Left forelimb (tissue), 1 donor: ENCODE results near the gene CYS1.
"Not testable (repeated sequence)": the region's sequence is repeated elsewhere in the genome, so short reads cannot be mapped to it uniquely, and the experiment has no call there.

ENCODE experiments used
- DNase-seq: peaks from one replicate; pipeline ENCODE4 v3.0.0-alpha.2; 2018; ENCODE audit warnings: low spot score

CYS1 gene

DNA sequence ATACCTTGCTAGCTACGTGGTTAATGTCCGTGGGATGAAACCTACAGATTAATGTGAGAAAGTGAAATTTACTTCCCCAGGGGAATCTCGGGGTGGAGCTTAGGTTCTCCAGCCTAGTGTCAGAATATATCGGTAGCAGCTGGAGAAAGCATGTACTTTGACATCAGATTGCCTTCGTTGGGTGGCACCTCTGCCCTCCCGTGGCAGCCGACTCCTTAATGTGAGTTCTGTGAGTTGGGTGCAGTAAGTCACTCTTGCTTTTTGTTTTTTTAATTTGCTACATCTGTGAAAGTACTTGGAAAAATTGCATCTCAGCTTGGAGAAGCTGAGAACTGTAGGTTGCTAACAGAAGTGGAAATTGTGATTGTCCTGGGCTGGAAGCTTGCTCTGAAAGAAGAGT lies 33.3 kb downstream of the CYS1 start:
- DNase-seq: no peak

DNA sequence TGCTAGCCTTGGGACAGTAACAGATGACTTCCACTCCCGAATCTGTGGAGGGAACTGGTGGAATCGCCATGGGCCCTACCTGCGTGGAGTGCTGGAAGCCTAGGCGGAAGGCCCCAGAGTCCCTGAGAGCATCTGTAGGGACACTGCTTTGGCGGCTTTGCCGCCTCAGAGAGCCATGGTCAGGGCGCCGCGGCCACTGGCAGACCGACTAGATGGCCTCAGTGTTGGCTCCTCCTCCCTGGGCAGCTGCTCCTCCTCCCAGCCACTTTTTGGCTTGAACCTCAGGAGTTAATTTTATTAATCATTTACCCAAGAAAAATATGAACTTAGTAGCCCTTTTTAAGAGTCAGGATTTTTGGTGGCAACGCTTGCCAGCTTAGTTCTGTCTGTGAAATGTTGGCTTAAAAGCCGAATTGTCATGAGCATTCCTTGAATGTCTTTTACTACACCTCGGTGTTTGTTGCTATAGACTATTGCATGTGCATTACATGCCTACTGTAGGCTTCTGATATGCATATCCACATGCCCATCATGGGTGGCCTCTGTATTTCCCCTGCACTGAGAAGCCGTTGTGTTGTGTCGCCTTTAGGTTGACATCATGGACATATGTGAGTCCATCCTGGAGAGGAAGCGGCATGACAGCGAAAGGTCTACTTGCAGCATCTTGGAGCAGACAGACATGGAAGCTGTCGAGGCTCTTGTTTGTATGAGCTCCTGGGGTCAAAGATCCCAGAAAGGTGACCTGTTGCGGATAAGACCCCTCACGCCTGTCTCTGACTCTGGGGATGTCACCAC lies 34.5 kb downstream of the CYS1 start:
- no peak for DNase-seq

DNA sequence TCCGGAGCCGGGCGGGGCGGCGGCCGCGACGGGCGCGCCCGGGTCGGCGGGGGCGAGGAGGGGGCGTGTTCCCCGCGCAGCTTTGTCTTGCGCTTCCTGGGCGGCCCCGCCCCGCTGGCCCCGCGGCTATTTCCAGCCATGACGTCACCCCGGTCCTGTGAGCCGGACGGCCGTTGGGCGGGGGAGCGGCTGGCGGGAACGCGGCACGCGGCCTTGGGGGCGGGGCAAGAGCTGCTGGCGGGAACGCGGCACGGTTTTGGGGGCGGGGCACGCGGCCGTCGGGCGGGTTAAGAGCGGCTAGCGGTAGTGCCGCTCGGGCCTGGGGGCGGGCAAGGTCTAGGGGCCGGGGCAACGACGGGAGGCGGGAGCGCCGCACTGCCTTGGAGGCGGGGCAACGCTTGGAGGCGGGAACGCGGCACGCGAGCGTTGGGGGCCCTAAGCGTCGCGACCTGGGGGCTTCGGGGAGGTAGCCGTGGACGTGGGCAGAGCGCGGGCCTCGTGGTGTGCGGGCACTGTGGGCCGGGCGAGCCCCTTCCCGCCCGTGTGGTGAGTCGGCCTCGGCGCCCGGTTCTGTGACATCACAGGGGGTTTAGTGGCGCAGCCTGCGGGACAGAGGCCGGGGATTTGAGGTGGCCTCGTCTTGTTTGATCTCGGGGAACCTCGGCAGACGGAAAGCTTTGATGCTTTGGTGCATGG lies 36.2 kb downstream of the CYS1 start:
- DNase-seq: peak; percentile 99

DNA sequence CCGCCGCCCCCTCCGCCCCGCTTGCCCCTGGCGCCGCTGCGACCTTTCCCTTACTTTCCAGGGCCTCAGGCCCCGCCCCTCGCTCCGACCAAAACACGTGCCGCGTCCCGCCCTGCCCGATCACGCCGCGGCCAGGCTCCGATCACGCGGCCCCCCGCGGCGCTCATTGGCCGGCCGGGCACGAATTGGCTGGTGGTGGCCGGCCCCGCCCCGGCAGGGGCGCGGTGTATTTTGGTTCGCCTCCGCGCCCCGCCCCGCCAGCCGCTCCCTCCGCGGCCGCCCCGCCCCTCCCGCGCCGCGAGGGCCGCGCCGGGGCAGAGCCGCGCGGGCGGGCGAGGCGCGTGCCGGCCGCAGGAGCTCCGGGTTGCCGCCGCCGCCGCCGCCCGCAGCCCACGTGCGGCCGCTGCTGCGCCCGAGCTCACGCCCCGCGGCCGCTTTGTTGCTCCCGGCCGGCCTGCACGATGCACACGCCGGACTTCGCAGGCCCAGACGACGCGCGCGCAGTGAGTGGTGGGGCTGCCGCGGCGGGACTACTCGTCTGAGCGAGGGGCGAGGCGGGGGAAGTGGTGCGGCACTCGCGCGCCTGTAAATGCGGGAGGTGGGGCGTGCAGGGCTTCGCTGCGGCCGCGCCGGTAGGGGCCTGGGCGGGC lies 36.8 kb downstream of the CYS1 start, which contains the start of gene KLF11:
Gene KLF11, plus strand, starts transcription at position 295 of the 650 bp plus-strand sequence. Its CDS starts 167 bp downstream, at position 462.
- DNase-seq: peak; percentile 93

DNA sequence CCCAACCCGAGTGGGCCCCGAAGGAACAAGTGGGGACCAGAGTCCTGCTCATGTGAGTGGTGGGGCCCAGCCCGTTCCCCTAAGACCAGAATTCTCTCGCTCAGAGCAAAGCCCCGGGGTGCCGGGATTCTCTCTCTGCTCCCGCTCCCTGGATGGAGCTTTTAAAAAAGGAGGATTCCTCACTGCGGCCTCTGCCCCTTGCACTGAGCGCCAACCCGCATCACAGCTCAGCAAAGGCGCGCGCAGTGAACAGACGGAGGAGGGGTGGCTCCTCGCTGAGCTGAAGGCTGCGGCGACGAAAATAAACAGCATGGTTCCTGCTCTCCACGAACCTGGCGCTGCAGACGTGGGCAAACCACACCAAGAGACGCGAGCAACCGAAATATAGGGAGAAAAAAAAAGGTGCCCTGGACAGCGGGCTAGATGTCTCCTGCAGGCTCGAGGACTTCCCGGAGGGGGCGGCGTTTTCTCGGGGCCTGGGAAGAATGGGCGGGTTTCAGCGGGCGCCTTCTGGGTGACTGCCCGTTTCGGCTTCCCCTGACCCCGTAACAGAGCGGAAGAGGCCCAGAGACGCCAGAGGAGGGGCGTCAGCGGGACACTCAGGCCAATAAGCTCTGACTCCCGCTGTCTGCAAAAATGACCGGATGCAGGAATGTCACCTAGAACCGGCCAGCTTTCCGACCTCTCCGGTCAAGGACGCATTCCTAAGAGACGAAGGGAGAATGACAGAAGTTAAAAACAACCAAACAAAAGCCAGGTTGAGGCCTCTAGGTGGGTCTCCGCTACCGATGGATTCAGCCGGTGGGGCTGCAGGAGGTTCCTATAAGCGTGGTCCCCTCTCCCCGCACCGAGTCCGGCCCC lies 37.7 kb downstream of the CYS1 start:
- DNase-seq: peak; percentile 83

DNA sequence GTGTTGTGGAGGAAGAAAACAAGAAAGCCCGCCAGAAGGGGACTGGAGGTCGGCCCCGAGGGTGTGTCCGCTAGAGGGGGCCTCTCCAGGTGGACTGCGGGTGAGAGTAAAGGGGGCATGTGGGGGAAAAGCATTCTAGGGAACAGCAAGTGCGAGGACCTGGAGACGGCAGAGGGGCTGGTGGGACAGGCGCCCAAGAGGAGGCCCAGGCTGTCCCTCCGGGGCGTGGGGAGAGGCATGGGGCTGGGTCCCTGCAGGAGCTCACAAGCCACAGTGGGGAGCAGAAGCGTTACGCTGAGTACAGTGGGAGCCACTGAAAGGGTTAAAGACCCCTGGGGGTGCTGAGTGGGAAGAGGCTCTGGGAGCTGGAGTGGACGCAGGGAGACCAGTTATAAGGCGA lies 38.5 kb downstream of the CYS1 start:
- DNase-seq: no peak

DNA sequence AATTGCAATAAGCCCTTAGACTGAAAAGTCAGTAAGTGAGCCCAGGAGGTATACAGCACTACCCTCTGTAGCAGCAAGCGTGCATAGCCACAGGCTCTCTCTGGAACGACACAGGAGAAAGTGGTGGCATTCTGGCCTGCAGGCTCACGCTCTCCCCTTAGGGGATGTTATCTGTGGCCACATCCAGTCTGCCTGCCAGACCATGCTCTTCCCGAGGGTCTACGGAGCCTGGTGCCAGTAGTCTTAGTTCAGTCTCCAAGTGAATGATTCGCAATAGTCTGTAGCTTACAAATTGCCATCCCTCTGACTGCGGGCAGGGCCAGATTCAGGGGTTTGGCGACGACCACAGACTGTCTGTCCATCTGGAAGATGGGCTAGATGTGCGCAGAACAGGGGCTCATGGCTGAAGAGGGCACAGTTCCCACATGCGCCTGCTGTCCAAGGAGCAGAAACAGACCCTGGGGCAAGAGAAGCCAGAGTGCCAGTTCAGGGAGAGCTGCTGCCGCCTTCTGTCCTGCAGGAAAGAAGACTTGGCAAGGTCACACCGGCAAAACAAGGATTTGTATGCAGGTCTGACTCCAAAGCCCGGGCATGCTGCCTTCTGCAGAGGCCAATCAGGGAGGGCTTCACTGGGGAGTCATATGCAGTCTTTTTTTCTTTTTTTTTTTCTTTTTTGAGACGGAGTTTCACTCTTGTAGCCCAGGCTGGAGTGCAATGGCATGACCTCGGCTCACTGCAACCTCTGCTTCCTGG lies 40.4 kb downstream of the CYS1 start:
- no peak for DNase-seq

DNA sequence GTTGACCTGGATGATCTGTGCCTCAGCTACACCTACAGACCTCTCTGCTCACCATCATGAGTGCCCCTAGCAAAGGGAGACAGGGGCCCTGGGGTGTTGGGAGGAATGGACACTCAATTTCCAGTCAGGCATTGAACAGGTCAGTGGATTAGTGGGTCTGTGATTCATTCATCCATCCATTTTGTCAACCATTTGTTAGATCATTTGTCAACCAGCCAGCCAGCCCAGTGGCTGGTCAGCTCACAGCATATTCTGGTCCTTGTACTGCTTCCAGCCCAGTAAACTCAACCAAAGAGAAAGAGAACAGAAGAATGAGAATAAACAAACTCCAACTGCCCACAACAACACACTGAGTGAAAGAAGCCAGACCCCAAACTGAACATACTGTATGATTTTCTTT lies 41.5 kb downstream of the CYS1 start:
- DNase-seq: no peak

DNA sequence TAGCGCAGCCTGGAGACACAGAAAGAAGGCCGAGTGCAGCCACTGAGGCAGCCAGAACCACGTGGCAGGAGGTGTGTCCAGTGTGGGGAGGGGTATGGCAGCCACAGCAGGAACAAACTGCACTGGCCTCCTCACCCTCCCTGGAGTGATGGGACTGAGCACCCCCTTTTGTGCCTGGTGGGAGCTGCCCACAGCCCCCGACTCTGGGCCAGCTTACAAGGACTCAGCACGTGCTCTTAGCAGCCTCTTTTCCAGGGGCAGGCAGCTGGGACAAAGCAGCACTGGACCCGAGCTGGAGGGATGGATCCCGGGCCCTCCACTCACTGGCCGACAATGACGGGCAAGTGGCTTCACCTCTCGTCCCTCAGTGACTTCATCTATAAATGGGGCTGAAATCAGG lies 42.1 kb downstream of the CYS1 start:
- no peak for DNase-seq

DNA sequence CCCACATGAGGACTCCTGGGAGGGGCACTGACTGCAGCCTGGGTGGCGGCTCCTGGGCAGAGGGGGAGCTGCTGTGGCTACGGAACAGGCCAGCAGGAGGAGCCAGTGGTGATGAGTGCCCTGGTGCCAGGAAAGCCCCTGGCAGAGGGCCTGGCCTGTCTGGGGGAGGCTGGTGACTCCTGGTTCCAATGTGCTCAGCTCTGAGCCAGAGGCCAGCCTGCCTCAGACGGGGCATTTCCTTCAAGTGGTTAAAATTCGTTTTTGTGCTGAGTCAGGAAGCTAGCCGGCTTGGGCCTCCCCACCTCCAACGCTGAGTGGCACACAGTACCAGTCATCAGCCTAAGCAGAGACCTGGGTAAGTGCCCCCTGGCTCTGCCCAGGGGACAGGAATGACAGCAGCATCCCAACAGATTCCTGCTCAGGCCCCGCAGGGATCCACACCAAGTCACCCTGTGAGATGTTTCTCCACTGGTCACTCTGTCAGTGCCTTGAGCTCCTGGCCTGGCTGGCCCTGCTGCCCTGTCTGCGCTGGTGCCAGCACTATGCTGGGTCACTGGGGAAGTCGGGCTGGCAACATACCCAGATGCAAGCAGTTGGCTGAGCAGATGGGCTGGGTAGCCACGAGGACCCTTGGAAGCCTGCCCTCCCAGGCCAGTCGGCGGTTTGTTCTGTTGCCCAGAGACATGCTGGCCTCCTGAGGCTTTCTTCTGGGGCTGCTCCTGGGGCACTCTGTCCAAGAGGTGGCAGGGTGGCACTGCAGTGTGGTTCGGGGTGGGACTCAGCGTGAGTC lies 43.9 kb downstream of the CYS1 start:
- DNase-seq: no peak

DNA sequence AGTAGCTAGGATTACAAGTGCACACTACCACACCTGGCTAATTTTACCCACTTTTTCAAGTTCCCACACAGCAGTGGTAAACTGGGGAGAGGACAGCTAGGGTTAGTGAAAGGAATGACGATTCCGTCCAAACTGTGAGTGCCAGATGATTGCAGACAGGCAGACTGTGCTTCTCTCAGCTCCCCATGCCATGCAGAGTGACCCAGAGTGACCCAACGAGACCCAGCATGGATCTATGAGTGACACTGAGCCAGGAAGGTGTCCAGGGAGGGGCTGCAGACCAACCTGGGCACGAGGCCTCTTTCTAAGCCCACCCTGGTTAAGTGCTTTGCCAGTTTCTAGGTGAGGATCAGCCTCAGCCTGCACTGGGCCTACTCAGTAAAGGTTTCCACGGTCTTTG lies 44.6 kb downstream of the CYS1 start:
- DNase-seq: no peak

DNA sequence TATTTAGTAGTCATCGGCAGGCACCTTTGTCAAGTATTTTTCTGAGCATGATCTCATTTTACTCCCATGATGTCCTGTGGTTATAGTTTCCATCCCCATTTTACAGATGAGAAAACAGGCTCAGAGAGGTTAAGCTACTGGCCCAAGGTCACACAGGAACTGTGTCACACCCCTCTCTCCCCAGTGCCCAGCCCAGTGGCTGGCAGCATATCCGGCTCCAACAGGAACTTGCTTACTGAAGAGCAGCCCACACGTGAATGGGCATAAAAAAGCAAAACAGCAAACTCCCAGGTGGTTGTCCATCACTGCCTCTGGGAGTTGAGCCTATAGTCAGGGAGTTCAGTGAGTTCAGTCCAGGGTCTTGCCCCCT lies 45.2 kb downstream of the CYS1 start:
- no peak for DNase-seq

DNA sequence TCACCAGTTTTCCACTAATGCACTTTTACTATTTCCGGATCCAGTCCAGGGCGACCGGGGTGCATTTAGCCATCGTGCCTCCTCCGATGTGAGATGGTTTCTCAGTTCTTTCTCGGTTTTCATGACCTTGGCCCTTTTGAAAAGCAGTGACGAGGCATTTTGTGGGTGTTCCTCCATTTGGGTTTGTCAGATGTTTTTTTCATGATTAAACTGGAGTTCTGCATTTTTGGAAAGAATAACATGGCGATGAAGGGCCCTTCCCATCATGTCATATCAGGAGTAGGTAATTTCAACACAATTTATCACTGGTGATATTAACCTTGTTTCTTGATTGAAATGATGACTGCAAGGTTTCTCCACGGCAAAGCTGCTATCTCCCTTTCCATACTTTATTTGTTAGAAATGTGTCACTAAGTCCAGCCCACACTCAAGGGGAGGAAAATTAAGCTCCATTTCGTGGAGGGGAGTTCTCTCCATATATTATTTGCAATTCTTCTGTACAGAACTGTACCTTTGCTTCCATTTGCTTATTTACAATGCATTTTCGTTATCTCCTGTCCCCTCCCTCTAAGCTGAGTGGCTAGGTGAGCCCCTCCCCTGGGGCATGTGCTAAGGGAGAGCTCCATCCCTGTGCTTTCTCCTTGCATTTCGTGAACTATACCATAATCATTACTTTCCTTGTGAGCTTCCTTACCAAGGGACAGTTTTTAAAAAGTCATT lies 45.7 kb downstream of the CYS1 start:
- no peak for DNase-seq

DNA sequence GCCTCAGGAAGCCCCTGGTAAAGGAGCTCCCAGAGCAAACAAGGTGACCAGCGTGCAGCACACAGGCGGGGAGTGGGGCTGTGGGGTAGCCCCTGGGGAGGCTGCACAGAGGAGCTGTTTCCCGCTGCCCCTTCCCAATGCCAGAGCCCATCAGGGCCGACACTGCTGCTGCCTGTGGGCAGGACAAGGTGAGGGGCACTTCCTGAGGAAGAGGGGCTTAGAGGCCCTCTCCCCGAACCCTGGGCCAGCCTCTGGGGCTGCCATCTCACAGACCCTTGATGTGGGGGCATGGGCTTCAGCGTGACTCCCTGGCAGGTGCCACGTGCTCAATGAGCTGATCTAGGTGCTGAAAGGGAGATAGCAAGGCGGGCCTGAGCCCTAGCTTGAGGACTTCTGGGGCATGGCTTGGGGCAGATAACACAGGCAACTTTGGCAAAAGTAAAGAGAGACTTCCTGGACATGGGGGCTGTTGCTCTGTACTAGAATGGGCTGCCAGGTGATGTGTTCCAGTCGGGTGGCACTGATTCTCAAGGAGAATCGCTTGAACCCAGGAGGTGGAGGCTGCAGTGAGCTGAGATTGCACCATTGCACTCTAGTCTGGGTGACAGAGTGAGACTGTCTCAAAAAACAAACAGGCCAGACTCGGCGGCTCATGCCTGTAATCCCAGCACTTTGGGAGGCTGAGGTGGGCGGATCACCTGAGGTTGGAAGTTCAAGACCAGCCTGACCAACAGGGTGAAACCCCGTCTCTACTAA lies 46.8 kb downstream of the CYS1 start:
- no peak for DNase-seq

DNA sequence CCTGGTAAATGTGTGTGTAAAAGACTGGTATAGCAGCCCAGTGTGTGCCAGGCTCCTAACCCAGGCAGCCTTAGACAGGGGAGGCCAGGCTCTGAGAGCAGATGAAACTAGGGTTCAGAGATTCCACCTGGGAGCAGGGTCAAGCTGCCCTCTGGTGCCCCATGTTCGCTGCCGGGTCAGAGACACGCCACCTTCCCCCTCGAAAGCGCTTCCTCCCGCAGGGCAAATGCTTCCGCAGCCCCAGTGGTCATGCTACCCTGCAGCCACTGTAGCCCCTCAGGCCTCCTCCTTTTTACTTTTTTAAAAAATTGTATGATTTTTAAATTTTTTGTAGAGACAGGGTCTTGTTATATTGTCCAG lies 47.5 kb downstream of the CYS1 start:
- no peak for DNase-seq

DNA sequence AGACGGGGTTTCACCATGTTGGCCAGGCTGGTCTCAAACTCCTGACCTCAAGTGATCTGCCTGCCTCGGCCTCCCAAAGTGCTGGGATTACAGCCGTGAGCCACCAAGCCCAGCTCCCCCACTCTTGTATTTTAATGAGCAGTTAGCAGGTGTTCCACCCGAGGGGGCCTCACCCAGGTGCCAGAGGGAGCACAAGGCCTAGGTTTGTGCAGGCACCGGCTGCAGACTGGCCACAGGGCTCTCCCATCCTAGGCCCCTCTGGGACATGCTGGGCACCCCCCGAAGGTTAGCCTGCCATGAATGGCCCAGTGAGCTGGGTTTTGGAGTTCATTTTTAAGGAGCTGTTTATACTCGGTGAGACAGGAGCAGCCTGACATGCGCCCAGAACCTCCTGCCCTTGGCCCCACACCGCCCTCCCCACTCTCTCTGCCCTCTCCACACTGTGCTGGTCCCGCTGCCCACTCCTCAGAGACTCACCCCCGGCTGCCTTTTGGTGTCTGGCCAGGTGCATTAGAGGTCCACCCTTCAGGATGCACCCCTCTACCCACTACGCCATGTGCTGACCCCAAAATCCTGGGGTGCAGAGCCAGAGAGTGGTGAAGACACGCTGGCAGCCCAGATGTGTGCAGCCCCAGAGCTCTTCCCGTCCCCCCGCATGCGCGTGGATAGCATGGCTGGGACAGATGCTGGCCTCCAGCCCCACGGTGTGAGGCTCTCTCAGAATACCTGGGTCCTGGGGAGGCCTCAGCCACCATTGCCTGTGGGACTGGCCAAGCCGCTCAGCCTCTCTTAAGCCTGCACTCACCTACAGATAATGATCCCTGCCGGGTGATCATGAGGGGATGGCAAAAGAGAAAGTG lies 48.1 kb downstream of the CYS1 start:
- DNase-seq: no peak

DNA sequence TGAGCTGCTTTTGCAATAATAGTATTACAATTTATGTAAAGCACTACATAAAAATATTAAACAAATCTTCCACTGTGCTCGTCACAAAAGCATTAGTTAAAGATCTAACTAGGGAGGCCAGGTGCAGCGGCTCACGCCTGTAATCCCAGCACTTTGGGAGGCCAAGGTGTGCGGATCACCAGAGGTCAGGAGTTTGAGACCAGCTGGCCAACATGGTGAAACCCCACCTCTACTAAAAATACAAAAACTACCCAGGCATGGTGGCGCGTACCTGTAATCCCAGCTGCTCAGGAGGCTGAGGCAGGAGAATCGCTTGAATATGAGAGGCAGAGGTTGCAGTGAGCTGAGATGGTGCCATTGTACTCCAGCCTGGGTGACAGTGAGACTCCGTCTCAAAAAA lies 49.4 kb downstream of the CYS1 start:
- not testable (repeated sequence) for DNase-seq

DNA sequence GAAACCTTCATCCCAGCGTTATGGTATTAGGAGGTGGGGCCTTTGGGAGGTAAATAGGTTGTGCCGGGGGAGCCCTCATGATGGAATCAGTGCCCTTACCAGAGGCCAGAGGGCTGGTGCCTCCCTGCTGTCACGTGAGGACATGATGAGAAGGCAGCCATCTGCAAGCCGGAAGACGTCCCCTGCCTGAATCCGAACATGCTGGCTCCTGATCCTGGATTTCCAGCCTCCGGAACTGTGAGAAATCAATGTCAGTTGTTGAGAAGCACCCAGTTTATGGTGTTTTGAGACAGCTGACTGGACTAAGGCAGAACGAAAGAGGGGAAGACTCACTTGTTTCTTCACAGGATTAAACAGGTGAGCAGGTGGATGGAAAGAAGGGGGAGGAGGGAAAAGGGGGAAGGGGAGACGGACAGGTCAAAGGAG lies 49.9 kb downstream of the CYS1 start:
- no peak for DNase-seq
